Breast epithelium (tissue), 3 donors: ENCODE data around the gene HAUS5.

ENCODE experiments used
- POLR2A ChIP-seq: fragments of 450-650 bp; IDR thresholded peaks from one replicate; pipeline ENCODE4 v1.6.1; 2016; ENCODE audit warnings: antibody characterized with exemption, mild to moderate bottlenecking, moderate library complexity
- POLR2AphosphoS5 ChIP-seq, 3 donors: sonication (generic); formaldehyde crosslinking; IDR thresholded peaks; one replicate each; pipeline ENCODE4 v1.6.1; 2017; ENCODE audit warnings: antibody characterized with exemption in 3 of 3
- TF ChIP-seq, protein P1 (sequence below), 3 donors: fragments of 450-650 bp; IDR thresholded peaks; one replicate each; pipeline ENCODE4 v1.5.1; 2016 to 2017; ENCODE audit warnings: antibody characterized with exemption in 3 of 3, mild to moderate bottlenecking in 3 of 3, moderate library complexity in 3 of 3

DNA sequence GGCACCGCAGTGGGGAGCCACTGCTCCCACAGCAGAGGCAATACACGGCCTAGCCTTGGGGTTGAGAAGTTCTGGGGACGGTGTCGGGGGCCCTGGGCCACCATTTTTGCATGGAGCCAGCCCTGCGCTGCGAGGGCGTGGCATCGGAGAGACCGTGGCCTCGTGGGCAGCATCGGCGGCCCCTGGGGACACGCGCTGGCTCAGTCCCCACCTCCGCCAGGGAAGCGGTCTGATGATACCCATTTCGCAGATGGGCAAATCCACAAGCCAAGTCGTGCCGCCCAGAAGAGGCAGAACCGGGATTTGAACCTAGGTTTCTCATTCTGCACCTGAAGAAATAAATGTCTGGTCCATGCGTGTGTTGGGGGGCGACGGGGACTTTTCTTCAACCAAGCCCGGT is 52.6 kb downstream of the HAUS5 start:
- TF ChIP-seq, protein P1, sequence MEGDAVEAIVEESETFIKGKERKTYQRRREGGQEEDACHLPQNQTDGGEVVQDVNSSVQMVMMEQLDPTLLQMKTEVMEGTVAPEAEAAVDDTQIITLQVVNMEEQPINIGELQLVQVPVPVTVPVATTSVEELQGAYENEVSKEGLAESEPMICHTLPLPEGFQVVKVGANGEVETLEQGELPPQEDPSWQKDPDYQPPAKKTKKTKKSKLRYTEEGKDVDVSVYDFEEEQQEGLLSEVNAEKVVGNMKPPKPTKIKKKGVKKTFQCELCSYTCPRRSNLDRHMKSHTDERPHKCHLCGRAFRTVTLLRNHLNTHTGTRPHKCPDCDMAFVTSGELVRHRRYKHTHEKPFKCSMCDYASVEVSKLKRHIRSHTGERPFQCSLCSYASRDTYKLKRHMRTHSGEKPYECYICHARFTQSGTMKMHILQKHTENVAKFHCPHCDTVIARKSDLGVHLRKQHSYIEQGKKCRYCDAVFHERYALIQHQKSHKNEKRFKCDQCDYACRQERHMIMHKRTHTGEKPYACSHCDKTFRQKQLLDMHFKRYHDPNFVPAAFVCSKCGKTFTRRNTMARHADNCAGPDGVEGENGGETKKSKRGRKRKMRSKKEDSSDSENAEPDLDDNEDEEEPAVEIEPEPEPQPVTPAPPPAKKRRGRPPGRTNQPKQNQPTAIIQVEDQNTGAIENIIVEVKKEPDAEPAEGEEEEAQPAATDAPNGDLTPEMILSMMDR (IDR thresholded peaks at IDR 0.05), result no peak
- TF ChIP-seq POLR2AphosphoS5 (IDR thresholded peaks at IDR 0.05) (no peak), POLR2A (no peak)
